ENCODE results near the gene LRRFIP1.

LRRFIP1 gene

DNA sequence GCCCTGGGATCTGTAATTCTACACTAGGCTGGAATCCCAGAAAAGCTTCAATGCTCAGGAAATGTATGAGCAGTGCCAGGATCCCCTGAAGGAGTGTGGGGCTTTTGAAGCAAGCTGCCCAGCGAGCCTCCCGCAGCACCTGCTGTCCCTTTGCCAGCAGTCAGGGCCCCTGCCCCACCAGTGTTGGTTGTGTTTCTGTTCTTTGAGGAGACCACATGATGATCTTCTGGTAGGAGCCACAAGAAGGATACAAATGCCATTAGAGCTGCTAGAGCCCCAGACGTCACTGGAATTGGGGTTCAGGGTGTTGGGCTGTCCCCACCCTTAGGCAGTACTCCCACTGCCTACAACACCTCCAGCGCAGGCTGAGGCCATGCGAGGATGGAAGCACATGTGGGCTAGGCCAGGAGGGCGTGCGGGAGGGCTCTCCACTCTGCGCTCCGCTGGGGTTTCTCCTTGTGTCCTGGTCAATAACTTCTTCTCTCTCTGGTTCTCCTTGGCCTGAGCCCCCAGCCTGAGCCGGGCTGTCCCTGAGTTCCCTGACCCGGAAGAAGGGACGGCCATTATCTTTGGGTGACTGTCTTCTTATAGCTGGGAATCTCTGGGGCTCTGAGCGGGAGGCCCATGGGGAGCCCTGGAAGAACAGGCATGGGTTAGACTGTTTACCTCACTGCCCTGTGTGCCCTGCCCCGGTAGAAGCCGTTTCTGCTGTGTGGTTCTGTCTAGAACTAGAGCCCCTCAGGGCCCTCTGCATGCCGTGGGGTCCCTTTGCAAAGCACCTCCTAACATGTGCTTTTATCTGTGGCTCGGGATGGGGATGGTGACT lies 73.9 kb downstream of the LRRFIP1 start:
- no peaks in the 10 kb centered on the region for H3K9me3 ChIP-seq (ENCODE audit: low read length)
- H2AFZ ChIP-seq (ENCODE audit: low read depth, low read length) = no peak overlapping the region
- no peak overlapping the region for H3K4me3 ChIP-seq (ENCODE audit: low read length)
- H3K27me3 ChIP-seq (ENCODE audit: insufficient read depth, low read length) = no peaks in the 10 kb centered on the region
- peaks cover 36% of the 10 kb centered on the region for H3K4me1 ChIP-seq (ENCODE audit: insufficient read depth, low read length)
- H3K36me3 ChIP-seq (ENCODE audit: insufficient read depth, low read length) = no peaks in the 10 kb centered on the region

DNA sequence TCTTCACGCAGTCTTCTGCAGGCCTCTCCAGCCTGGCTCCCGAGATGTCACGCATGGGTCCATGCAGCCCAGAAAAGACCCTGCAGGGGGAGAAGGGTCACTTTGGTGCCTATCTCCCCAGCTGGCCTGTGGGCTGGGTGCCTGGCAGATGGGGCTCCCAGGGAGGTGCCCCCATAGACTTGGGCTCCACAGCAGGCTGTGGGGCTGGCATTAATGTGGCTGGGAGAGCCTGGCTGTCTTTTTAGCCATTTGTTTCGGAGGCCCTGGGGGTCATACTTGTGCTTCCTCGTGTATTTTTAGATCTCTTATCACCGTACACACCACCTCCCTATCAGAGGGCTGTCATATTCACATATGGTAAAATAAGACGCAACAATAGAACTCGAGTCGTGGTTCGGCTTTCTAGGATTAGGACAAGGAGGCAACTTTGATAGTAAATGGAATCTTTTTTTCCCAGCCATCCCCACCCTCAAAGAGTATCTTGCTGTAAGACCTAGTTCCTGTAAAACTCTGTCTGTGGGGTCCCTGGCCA lies 74.5 kb downstream of the LRRFIP1 start:
- Histone ChIP-seq H2AFZ (ENCODE audit: low read depth, low read length) (no peak overlapping the region), H3K4me3 (ENCODE audit: low read length) (no peak overlapping the region), H3K36me3 (ENCODE audit: insufficient read depth, low read length) (no peaks in the 10 kb centered on the region), H3K9me3 (ENCODE audit: low read length) (no peaks in the 10 kb centered on the region), H3K27me3 (ENCODE audit: insufficient read depth, low read length) (no peaks in the 10 kb centered on the region), H3K4me1 (ENCODE audit: insufficient read depth, low read length) (peaks cover 30% of the 10 kb centered on the region)

DNA sequence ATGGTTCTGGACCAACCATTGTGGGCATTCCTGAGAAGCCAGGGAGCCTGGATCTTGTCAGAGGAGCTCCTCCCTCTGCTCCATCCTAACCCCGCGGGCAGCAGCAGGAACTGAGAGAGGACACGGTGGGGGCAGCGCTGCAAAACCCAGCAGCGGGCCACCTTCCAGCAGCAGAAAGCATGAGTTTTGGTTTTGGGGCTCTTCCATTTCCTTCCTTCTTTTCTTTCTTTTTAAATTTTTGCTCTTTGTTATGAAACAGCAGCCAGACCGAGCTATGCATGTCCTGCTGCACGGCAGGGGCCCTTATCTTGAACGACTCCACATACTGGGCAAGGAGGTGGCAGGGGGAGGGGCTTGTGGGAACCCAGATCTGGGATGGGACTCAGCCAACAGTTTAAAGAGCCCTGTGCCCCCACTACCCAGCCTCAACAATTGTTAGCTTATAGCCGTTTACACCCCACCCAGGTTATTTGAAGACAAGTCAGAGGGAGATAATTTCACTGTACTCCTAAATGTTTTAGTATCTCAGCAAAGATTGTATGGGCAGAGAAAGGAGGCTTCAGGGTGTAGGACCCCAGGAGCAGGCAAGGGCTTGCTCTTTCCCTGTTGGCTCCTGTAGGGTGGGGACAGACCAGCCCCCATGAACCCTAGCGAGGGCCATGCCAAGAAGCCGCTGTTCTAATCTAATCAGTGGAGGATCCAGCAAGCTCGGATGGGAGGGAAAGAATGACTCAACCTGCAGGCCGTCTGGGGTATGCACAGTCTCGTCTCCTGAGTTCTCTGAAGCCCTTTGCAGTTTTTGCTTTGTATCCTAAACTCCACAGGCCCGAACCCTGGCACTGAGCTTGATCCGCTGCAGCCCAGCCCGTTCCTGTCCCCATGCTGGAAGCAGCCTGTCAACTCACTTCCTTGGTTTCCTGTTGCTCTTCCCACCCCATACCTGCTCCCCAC lies 75.3 kb downstream of the LRRFIP1 start:
- peaks cover 30% of the 10 kb centered on the region for H3K4me1 ChIP-seq (ENCODE audit: insufficient read depth, low read length)
- no peaks in the 10 kb centered on the region for H3K27me3 ChIP-seq (ENCODE audit: insufficient read depth, low read length)

DNA sequence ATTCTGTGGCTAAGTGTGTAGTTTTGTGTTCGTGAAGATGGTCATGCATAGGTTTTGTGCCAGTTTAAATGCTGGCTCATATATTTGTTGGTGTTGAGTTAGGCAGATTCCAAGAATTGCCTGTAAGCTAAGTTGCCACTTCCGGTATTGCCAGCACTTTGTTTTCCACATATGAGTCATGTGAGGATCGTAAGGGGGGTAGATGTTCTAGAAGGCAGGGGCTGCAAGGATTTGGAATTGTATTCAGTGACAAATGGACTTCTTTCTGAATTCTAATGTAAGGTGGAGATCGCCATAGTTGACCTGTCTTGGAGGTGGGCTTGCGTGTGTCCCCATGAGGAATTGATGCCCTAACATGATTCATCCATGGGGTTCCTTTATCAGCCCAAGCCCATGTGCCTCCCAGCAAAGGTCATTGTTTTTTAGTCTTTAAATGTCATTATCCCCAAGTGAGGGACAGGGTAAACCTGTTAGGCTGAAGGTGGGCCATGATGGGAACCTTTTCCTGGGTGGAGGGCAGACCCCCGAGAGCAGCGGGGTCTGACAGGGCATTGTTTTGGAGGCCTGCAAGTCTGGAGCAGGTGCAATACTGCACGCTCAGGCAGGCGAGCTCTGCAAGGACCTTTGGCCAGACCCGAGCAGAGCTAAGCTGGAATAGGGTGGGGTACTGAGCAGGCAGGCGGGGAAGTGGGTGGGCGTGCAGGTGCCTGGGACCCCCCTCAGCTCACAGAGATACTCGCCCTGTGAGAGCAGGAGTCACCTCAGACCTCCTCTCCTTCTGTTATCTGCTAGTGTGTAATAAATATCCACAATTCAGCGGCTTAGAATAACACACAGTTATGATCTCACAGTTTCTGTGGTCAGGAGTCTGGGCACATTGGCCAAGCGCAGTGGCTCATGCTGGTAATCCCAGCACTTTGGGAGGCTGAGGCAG lies 77.4 kb downstream of the LRRFIP1 start:
- H3K27me3 ChIP-seq (ENCODE audit: insufficient read depth, low read length) = no peaks in the 10 kb centered on the region
- no peak overlapping the region for H2AFZ ChIP-seq (ENCODE audit: low read depth, low read length)
- H3K4me1 ChIP-seq (ENCODE audit: insufficient read depth, low read length) = peaks cover 30% of the 10 kb centered on the region
- H3K36me3 ChIP-seq (ENCODE audit: insufficient read depth, low read length) = peaks cover 2% of the 10 kb centered on the region
- H3K4me3 ChIP-seq (ENCODE audit: low read length) = no peak overlapping the region
- no peaks in the 10 kb centered on the region for H3K9me3 ChIP-seq (ENCODE audit: low read length)

More for the DNA sequence above, 75.3 kb downstream of the LRRFIP1 start:
- H3K36me3 ChIP-seq (ENCODE audit: insufficient read depth, low read length) = no peaks in the 10 kb centered on the region
- no peaks in the 10 kb centered on the region for H3K9me3 ChIP-seq (ENCODE audit: low read length)
- H2AFZ ChIP-seq (ENCODE audit: low read depth, low read length) = no peak overlapping the region
- no peak overlapping the region for H3K4me3 ChIP-seq (ENCODE audit: low read length)

DNA sequence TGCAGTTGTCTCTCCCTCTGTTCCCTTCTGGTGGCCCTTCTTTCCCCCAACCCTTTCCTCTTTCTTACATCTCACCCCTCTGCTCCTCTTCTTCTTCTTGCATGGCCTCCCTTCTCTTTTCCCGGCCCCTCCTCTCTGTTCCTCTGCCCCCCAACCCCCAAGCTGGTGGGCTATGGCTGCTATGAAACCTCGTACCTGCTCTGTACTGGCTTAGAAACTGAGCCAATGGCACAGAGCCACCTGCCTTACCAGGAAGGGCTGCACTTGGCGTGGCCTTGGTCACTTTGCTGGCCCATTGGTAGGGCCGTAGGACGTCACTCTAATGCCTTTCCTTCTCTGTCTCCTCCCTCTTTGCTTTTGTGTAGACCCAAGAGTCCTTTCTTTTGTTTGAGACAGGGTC lies 78.9 kb downstream of the LRRFIP1 start:
- Histone ChIP-seq H3K9me3 (ENCODE audit: low read length) (no peaks in the 10 kb centered on the region), H3K36me3 (ENCODE audit: insufficient read depth, low read length) (peaks cover 5% of the 10 kb centered on the region), H3K4me3 (ENCODE audit: low read length) (no peak overlapping the region), H2AFZ (ENCODE audit: low read depth, low read length) (no peak overlapping the region), H3K4me1 (ENCODE audit: insufficient read depth, low read length) (peaks cover 20% of the 10 kb centered on the region), H3K27me3 (ENCODE audit: insufficient read depth, low read length) (no peaks in the 10 kb centered on the region)

DNA sequence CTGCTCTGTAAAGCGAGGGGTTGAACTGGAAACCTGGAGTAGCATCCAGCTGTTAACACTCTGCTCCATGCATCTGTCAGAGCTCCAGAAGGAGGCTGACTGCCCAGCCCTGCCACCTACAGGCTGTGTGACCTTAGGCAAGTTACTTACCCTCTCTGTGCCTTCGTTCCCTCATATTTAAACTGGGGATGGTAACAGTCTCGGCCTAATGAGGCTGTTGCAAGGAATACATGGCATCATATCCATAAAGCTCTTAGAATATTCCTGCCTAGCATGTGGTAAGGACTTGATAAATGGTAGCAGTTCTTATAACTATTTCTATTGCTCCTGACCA lies 80.6 kb downstream of the LRRFIP1 start:
- Histone ChIP-seq H3K4me1 (ENCODE audit: insufficient read depth, low read length) (peaks cover 6% of the 10 kb centered on the region), H3K9me3 (ENCODE audit: low read length) (no peaks in the 10 kb centered on the region), H3K36me3 (ENCODE audit: insufficient read depth, low read length) (peaks cover 10% of the 10 kb centered on the region), H3K4me3 (ENCODE audit: low read length) (no peak overlapping the region), H3K27me3 (ENCODE audit: insufficient read depth, low read length) (no peaks in the 10 kb centered on the region), H2AFZ (ENCODE audit: low read depth, low read length) (no peak overlapping the region)

DNA sequence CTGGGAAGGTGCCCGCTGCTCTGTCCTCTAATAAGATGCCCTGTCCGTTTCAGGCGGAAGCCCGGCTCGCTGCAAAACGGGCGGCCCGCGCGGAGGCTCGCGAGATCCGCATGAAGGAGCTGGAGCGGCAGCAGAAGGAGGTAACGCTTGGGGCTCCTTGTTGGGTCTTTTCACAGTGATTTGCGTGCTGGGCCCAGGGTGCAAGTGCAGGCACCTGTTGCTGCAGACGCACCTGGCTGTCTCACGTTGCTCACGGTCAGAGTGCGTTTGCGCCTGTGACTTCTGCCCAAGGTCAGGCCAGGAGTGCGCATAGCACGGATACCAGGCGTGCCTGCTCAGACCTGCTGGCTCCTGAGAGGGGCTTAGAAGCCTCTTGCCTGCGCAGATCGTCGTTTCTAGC lies 81.1 kb downstream of the LRRFIP1 start:
- no peaks in the 10 kb centered on the region for H3K27me3 ChIP-seq (ENCODE audit: insufficient read depth, low read length)
- peaks cover 2% of the 10 kb centered on the region for H3K4me1 ChIP-seq (ENCODE audit: insufficient read depth, low read length)
- no peak overlapping the region for H2AFZ ChIP-seq (ENCODE audit: low read depth, low read length)
- peaks cover 10% of the 10 kb centered on the region for H3K36me3 ChIP-seq (ENCODE audit: insufficient read depth, low read length)
- H3K4me3 ChIP-seq (ENCODE audit: low read length) = no peak overlapping the region
- H3K9me3 ChIP-seq (ENCODE audit: low read length) = no peaks in the 10 kb centered on the region

DNA sequence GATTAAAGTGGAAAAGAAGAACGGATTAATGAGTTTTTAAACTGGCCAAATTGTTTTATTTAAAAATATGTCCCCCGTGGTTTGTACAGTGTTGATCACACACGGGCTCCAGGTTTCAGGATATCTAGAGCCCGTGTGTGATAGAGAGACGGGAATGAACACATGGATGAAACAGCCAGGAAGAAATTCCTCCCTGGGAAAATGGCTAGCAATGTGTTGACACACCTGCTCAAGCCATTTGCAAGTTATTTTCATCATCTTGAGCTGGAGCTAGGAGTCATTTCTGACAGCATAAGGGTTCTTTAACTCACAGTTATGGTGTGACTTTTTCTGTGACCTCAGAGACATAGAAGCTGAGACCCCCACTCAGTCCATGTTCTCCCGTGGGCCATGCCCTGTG lies 81.6 kb downstream of the LRRFIP1 start:
- Histone ChIP-seq H3K4me3 (ENCODE audit: low read length) (no peak overlapping the region), H3K36me3 (ENCODE audit: insufficient read depth, low read length) (peaks cover 10% of the 10 kb centered on the region), H3K4me1 (ENCODE audit: insufficient read depth, low read length) (peaks cover under 1% of the 10 kb centered on the region), H2AFZ (ENCODE audit: low read depth, low read length) (no peak overlapping the region), H3K9me3 (ENCODE audit: low read length) (no peaks in the 10 kb centered on the region), H3K27me3 (ENCODE audit: insufficient read depth, low read length) (no peaks in the 10 kb centered on the region)

DNA sequence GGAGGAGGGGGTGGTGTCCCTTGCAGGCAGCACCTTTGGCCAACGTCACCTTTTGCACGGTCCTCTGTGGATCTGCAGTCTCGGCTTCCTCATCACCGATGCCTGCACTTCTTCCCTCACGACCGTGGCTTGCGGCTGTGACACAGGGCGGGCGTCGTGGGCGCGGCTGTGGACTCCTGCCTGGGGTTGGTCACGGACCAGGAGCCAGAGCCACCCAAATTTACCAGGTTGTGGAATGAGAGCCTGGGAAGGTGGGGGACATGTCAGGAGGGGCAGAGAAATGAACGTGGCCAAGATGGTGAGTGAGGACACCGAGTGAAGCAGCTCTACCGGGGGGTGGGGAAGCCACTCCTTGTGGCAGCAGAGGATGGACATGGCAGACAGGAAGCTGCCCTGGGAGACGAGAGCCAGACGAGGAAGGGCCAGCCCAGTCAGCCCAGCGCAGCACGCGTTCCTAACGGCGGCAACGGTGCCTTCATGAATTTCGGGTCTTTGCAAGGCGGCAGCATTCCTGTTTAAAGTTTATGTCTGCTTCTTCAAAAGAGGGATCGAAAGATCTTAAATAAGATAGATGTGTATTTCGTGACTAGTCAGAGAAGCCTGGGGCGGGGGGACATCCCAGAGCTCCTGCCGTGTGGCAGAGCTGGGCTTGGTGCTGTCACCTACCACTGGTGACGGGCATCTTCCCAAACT lies 84.2 kb downstream of the LRRFIP1 start:
- no peaks in the 10 kb centered on the region for H3K27me3 ChIP-seq (ENCODE audit: insufficient read depth, low read length)
- no peak overlapping the region for H2AFZ ChIP-seq (ENCODE audit: low read depth, low read length)
- H3K4me1 ChIP-seq (ENCODE audit: insufficient read depth, low read length) = peaks cover 23% of the 10 kb centered on the region
- no peaks in the 10 kb centered on the region for H3K9me3 ChIP-seq (ENCODE audit: low read length)
- H3K36me3 ChIP-seq (ENCODE audit: insufficient read depth, low read length) = peaks cover 10% of the 10 kb centered on the region
- no peak overlapping the region for H3K4me3 ChIP-seq (ENCODE audit: low read length)

DNA sequence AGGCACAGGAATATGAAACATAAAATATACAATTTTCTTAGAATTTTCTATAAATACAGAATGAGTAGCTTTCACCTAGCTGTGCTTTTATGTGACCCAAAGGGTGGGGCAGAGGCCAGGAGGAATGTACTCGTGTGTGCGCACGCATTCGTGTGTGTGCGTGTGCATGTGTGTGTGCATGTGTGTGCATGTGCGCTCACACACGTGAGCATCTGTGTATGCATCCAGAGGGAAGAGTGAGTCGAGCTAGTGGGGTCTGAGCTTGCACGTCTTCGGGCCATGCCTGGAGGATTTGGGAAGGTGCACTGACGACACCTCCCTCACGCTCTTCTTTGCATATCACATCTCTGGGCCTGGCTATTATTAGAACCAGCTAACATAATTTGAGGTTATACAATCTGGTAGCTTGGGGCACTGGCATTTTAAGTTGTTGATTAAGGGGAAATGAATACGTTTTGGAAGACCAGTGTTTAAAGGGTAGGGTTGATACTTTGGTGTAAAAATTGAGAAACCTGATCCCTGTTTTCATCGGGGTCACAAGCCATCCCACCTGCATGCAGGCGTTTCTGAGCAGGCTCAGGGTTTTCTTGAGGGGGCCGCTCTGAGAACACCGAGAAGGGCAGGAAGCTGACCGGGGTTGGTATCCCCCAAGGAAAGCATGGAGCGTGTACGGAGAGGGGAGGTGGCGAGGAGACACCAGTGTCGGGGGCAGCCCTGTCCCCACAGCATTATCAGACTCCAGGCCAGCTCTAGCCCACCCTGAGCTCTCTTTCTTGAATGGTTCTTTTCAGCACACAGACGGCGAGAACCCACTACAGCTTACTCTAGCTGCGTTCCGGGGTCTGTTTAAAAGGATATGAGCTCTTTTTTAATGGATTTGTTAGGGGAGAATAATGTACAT lies 85.3 kb downstream of the LRRFIP1 start:
- Histone ChIP-seq H3K4me3 (ENCODE audit: low read length) (no peak overlapping the region), H2AFZ (ENCODE audit: low read depth, low read length) (no peak overlapping the region), H3K36me3 (ENCODE audit: insufficient read depth, low read length) (peaks cover 10% of the 10 kb centered on the region), H3K27me3 (ENCODE audit: insufficient read depth, low read length) (no peaks in the 10 kb centered on the region), H3K9me3 (ENCODE audit: low read length) (no peaks in the 10 kb centered on the region), H3K4me1 (ENCODE audit: insufficient read depth, low read length) (peaks cover 23% of the 10 kb centered on the region)

DNA sequence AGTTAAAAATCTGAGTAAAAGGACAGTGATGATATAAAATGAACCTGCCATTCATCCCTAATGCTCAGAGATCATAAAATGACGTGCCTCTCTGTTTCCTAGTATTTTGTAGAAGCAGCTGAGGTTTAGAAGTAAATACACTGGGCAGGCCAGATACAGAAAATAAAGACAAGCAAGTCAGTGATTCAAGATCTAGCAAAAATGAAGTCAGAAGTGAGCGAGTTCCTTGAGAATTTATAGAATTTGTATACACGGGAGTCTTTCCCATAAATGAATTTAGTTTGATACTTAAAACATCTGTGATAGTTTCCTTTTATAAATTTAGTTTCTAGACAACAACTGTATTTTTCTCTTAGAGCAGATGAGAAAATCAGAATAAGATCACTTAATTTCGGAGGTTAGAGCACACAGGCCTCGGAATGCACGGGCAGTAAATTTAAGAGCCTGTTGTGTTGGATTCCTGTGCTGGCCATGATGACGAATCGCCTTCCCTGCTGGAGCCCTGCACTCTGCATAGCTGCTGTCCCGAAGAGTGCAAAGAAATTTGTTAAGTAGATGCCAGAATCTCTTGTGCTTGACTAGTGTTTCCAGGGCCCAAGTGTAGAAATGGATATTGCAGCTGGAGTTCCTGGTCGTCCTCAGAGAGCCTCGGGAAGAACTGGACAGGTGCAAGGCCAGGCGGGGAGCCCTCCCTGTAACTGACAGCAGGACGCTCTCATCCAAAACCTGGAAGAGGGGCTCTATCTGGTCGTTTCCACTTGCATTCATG lies 87.5 kb downstream of the LRRFIP1 start:
- H3K4me3 ChIP-seq (ENCODE audit: low read length) = peak overlapping the region; percentile 57
- H3K4me1 ChIP-seq (ENCODE audit: insufficient read depth, low read length) = peaks cover 26% of the 10 kb centered on the region
- peak overlapping the region; percentile 23 for H2AFZ ChIP-seq (ENCODE audit: low read depth, low read length)
- no peaks in the 10 kb centered on the region for H3K9me3 ChIP-seq (ENCODE audit: low read length)
- H3K36me3 ChIP-seq (ENCODE audit: insufficient read depth, low read length) = peaks cover 7% of the 10 kb centered on the region
- H3K27me3 ChIP-seq (ENCODE audit: insufficient read depth, low read length) = no peaks in the 10 kb centered on the region

Data from neuron (in vitro differentiated cells).